Panc1 (cell line): ENCODE measurements around the gene CMPK1. TPM values are rescaled to one million over a fixed set of nuclear protein-coding genes. Genes with fewer than 3 reads are reported as not detected.
"Not testable (repeated sequence)": the region's sequence is repeated elsewhere in the genome, so short reads cannot be mapped to it uniquely, and the experiment has no call there.

ENCODE experiments used
- ATAC-seq: fragments of 200-7000 bp; cut with Tn5 transposase; 2 replicates; pipeline ENCODE4 v1.9.1; 2020; ENCODE audit warnings: mild to moderate bottlenecking, moderate library complexity
- BruUV-seq: library from RNA; stranded (reverse); fragments of 400-500 nt; replicated peaks from 2 replicates; lab custom pipeline; 2021; lab: Mats Ljungman, UMichigan
- CTCF ChIA-PET: fragments of 300-600 bp; sonication (Branson Sonifier 250); formaldehyde crosslinking; loops from one replicate; lab custom pipeline; 2022; ENCODE audit warnings: antibody characterized with exemption; lab: Charles Lee
- POLR2A ChIA-PET: fragments of 300-600 bp; sonication (Branson Sonifier 250); formaldehyde crosslinking; loops from one replicate; lab custom pipeline; 2022; ENCODE audit warnings: antibody characterized with exemption; lab: Charles Lee
- DNase-seq: peaks from one replicate; pipeline ENCODE4 v3.0.0-alpha.2; 2010; ENCODE audit warnings: low read depth, low spot score
- H3K27ac ChIP-seq: 2 replicates; pipeline ENCODE4 v1.5.1; 2011; ENCODE audit warnings: mild to moderate bottlenecking, low read length, inconsistent platforms
- H3K27me3 ChIP-seq: fragments of 200-500 bp; sonication (Bioruptor generic); 2 replicates; pipeline ENCODE4 v1.6.0; 2014; ENCODE audit warnings: low read length, inconsistent platforms; ENCODE audit not compliant: control insufficient read depth, insufficient read depth
- H3K36me3 ChIP-seq: fragments of 200-500 bp; sonication (Bioruptor generic); 2 replicates; pipeline ENCODE4 v1.5.1; 2014; ENCODE audit warnings: inconsistent platforms, mild to moderate bottlenecking, low read length, moderate library complexity; ENCODE audit not compliant: control insufficient read depth, insufficient read depth
- H3K4me1 ChIP-seq: 2 replicates; pipeline ENCODE4 v1.5.1; 2011; ENCODE audit warnings: inconsistent platforms, mild to moderate bottlenecking, low read length, moderate library complexity; ENCODE audit not compliant: control insufficient read depth, insufficient read depth
- H3K4me3 ChIP-seq, 2 experiments: 2 replicates each; pipeline ENCODE4 v1.5.1; 2011 to 2012; ENCODE audit warnings: low read depth in 2 of 2, low read length in 2 of 2, mild to moderate bottlenecking in 2 of 2, inconsistent platforms in 1 of 2, moderate library complexity in 1 of 2
- H3K9me3 ChIP-seq: fragments of 200-500 bp; sonication (Bioruptor generic); 2 replicates; pipeline ENCODE4 v1.5.1; 2014; ENCODE audit warnings: low read depth, mild to moderate bottlenecking, inconsistent platforms, low read length, moderate library complexity; ENCODE audit not compliant: control insufficient read depth, insufficient read depth
- CTCF ChIP-seq: fragments of 450-650 bp; IDR thresholded peaks from 2 replicates; pipeline ENCODE4 v1.5.1; 2017; ENCODE audit warnings: mild to moderate bottlenecking
- POLR2AphosphoS5 ChIP-seq: IDR thresholded peaks from 2 replicates; pipeline ENCODE4 v1.6.1; 2012; ENCODE audit warnings: mild to moderate bottlenecking, low read depth, low read length, moderate library complexity
- REST ChIP-seq, 2 experiments: IDR thresholded peaks; 2 replicates each; pipeline ENCODE4 v1.6.1; 2011 to 2012; ENCODE audit warnings: low read depth in 2 of 2, control low read depth in 1 of 2, low read length in 1 of 2, mild to moderate bottlenecking in 1 of 2, moderate library complexity in 1 of 2; ENCODE audit not compliant: insufficient read depth in 1 of 2
- SIN3A ChIP-seq: IDR thresholded peaks from 2 replicates; pipeline ENCODE4 v1.6.1; 2012; ENCODE audit warnings: low read depth, mild to moderate bottlenecking, low read length, moderate library complexity, borderline replicate concordance; ENCODE audit not compliant: insufficient read depth
- TCF7L2 ChIP-seq: IDR thresholded peaks from 2 replicates; pipeline ENCODE4 v1.6.1; 2011; ENCODE audit warnings: mild to moderate bottlenecking, low read depth, low read length, inconsistent platforms
- in situ Hi-C: cut with HindIII; loops from 2 replicates; pipeline ENCODE4 v1.10.0; 2016; ENCODE audit warnings: low sequenced_read_pairs, low pct_unique_long_range_greater_than_20kb
- intact Hi-C: fragments of 100-400 bp; cut with micrococcal nuclease; formaldehyde crosslinking; loops from one replicate; pipeline ENCODE4 v1.10.0; 2022; ENCODE audit not compliant: unreplicated experiment
- total RNA-seq: library from RNA; stranded (reverse); gene quantifications from one replicate; pipeline ENCODE4 v1.2.1, GENCODE V29; 2021; ENCODE audit not compliant: unreplicated experiment

CMPK1 gene
- total RNA-seq, 1 experiment from 2014 or later, result 85.1 TPM

GRCh38 chr1:47340227-47340626, 6.6 kb downstream of the CMPK1 start:
- TF ChIP-seq SIN3A (no peak), POLR2AphosphoS5 (no peak), CTCF (no peak), TCF7L2 (no peak), REST (IDR thresholded peaks at IDR 0.05; ENCODE audit: insufficient read depth in 1 of 2, low read depth in 2 of 2, low read length in 1 of 2) (no peak)
- POLR2A ChIA-PET, result no interaction called here
- BruUV-seq, result no TSS peak
- intact Hi-C loops, result no loop called here
- no peaks in the 10 kb centered on the region for H3K9me3 ChIP-seq
- ATAC-seq (no peak), DNase-seq (no peak)
- in situ Hi-C loops, result no loop called here
- CTCF ChIA-PET, result interaction anchor here (0.7 kb wide), 1 partner anchor 386 kb away, joined by 11 read pairs; no protein-coding TSS in a partner anchor
- no peak overlapping the region for H3K4me3 ChIP-seq
- peaks cover 4% of the 10 kb centered on the region; the same call in 1 of the 2 replicates for H3K4me1 ChIP-seq
- no peak overlapping the region for H3K27ac ChIP-seq
- H3K27me3 ChIP-seq, result no peaks in the 10 kb centered on the region
- H3K36me3 ChIP-seq, result no peaks in the 10 kb centered on the region

- in situ Hi-C loops, H3K4me3 ChIP-seq, POLR2A ChIA-PET, BruUV-seq, H3K27ac ChIP-seq, H3K27me3 ChIP-seq, H3K4me1 ChIP-seq, intact Hi-C loops, H3K9me3 ChIP-seq, H3K36me3 ChIP-seq, DNase-seq, ATAC-seq, CTCF ChIA-PET: not testable (repeated sequence)
Measured at GRCh38 chr1:47346979-47347378, 13.4 kb downstream of the CMPK1 start.

- Histone ChIP-seq H3K27me3 (no peaks in the 10 kb centered on the region), H3K4me3 (no peak overlapping the region), H3K4me1 (no peaks in the 10 kb centered on the region; the same call in 1 of the 2 replicates), H3K27ac (no peak overlapping the region), H3K36me3 (no peaks in the 10 kb centered on the region), H3K9me3 (no peaks in the 10 kb centered on the region)
- ChIA-PET POLR2A (no interaction called here), CTCF (no interaction called here)
- in situ Hi-C loops (no loop called here), intact Hi-C loops (no loop called here)
- ATAC-seq (no peak), DNase-seq (no peak)
- no peak for TF ChIP-seq POLR2AphosphoS5
- no peak for TF ChIP-seq TCF7L2
- BruUV-seq, result no TSS peak
Measured at GRCh38 chr1:47347735-47348134, 14.1 kb downstream of the CMPK1 start.
